ENCODE results near the gene TECPR2. TPM values are rescaled to one million over a fixed set of nuclear protein-coding genes. Genes with fewer than 3 reads are reported as not detected.
"Not testable (repeated sequence)": the region's sequence is repeated elsewhere in the genome, so short reads cannot be mapped to it uniquely, and the experiment has no call there.

The TECPR2 gene
- total RNA-seq, 2 experiments from 2014 or later, result 10.3 to 13.1 TPM

- H3K4me1 Mint-ChIP-seq; H3K9me3 Mint-ChIP-seq (ENCODE audit: low read depth); H3K36me3 Mint-ChIP-seq; H3K27ac Mint-ChIP-seq; DNase-seq; ATAC-seq; H3K4me3 Mint-ChIP-seq: not testable (repeated sequence)
- peaks cover 25% of the 10 kb centered on the region for H3K27me3 Mint-ChIP-seq
- CTCF ChIA-PET, result interaction anchor here (0.7 kb wide), 1 partner anchor 16 kb away, joined by 3 read pairs; no protein-coding TSS in a partner anchor
These were observed 178.3 kb downstream of the TECPR2 start for GRCh38 chr14:102541029-102541491.

- ATAC-seq (no peak), DNase-seq (no peak)
- no peaks in the 10 kb centered on the region for H3K9me3 Mint-ChIP-seq (ENCODE audit: low read depth)
- H3K27ac Mint-ChIP-seq, result no peak overlapping the region
- H3K27me3 Mint-ChIP-seq, result peaks cover 28% of the 10 kb centered on the region
- no peaks in the 10 kb centered on the region for H3K36me3 Mint-ChIP-seq
- CTCF ChIA-PET, result interaction anchor here (0.7 kb wide), 1 partner anchor 17 kb away, joined by 3 read pairs; no protein-coding TSS in a partner anchor
- peaks cover 3% of the 10 kb centered on the region for H3K4me1 Mint-ChIP-seq
- no peak overlapping the region for H3K4me3 Mint-ChIP-seq
These were observed 179.0 kb downstream of the TECPR2 start for GRCh38 chr14:102541771-102542170.

- Mint-ChIP-seq H3K9me3 (ENCODE audit: low read depth) (no peaks in the 10 kb centered on the region), H3K4me1 (peaks cover 3% of the 10 kb centered on the region), H3K36me3 (no peaks in the 10 kb centered on the region), H3K4me3 (no peak overlapping the region), H3K27me3 (peaks cover 41% of the 10 kb centered on the region), H3K27ac (no peak overlapping the region)
- DNase-seq, result no peak
- CTCF ChIA-PET, result interaction anchor here (1.0 kb wide), 1 partner anchor 20 kb away, joined by 4 read pairs; no protein-coding TSS in a partner anchor
- ATAC-seq, result no peak
These were observed 181.5 kb downstream of the TECPR2 start for GRCh38 chr14:102544046-102544746.

GRCh38 chr14:102544747-102545460, 182.2 kb downstream of the TECPR2 start:
- no peak overlapping the region for H3K27ac Mint-ChIP-seq
- no peaks in the 10 kb centered on the region for H3K9me3 Mint-ChIP-seq (ENCODE audit: low read depth)
- H3K4me3 Mint-ChIP-seq, result no peak overlapping the region
- H3K4me1 Mint-ChIP-seq, result peaks cover 3% of the 10 kb centered on the region
- DNase-seq (peak; percentile 49), ATAC-seq (peak; percentile 79)
- peaks cover 41% of the 10 kb centered on the region for H3K27me3 Mint-ChIP-seq
- CTCF ChIA-PET, result interaction anchor here (1.0 kb wide), 1 partner anchor 21 kb away, joined by 4 read pairs; no protein-coding TSS in a partner anchor
- H3K36me3 Mint-ChIP-seq, result no peaks in the 10 kb centered on the region

- Mint-ChIP-seq H3K36me3 (no peaks in the 10 kb centered on the region), H3K9me3 (ENCODE audit: low read depth) (no peaks in the 10 kb centered on the region), H3K4me1 (peaks cover 3% of the 10 kb centered on the region), H3K27me3 (peaks cover 41% of the 10 kb centered on the region), H3K27ac (no peak overlapping the region), H3K4me3 (no peak overlapping the region)
- DNase-seq (no peak), ATAC-seq (no peak)
- CTCF ChIA-PET, result no interaction called here
These were observed 182.9 kb downstream of the TECPR2 start for GRCh38 chr14:102545461-102546265.

- Mint-ChIP-seq H3K9me3 (ENCODE audit: low read depth) (no peaks in the 10 kb centered on the region), H3K4me3 (no peak overlapping the region), H3K27me3 (peaks cover 32% of the 10 kb centered on the region), H3K27ac (no peak overlapping the region), H3K4me1 (peaks cover 3% of the 10 kb centered on the region), H3K36me3 (no peaks in the 10 kb centered on the region)
- DNase-seq (no peak), ATAC-seq (no peak)
- CTCF ChIA-PET, result no interaction called here
These were observed 186.0 kb downstream of the TECPR2 start for GRCh38 chr14:102548616-102549240.

- H3K4me1 Mint-ChIP-seq; CTCF ChIA-PET; H3K27ac Mint-ChIP-seq; H3K36me3 Mint-ChIP-seq; ATAC-seq; H3K9me3 Mint-ChIP-seq (ENCODE audit: low read depth); DNase-seq; H3K4me3 Mint-ChIP-seq: not testable (repeated sequence)
- peaks cover 17% of the 10 kb centered on the region for H3K27me3 Mint-ChIP-seq
These were observed 188.2 kb downstream of the TECPR2 start for GRCh38 chr14:102550927-102551401.

Small RNA genes lying within 50 kb of the gene (microRNA-seq; reads per million reads assigned to microRNA genes)
- not detected for gene MIR4309

Other genes with a start within 250 kb of the TECPR2 start
- 10 to 100 TPM; 32.6 to 33.6 TPM for gene WDR20, start 223.0 kb upstream of the TECPR2 start, total RNA-seq
- 1 to 10 TPM; 3.2 to 3.6 TPM for gene MOK, start 57.8 kb upstream of the TECPR2 start, total RNA-seq
- 10 to 100 TPM; 11.9 to 13.5 TPM for gene ZNF839, start 43.2 kb upstream of the TECPR2 start, total RNA-seq
- 10 to 100 TPM; 34.1 to 38.9 TPM for gene CINP, start 51 bp upstream of the TECPR2 start, total RNA-seq
- gene ANKRD9, start 146.8 kb downstream of the TECPR2 start, total RNA-seq, result 10 to 100 TPM; 11.2 to 12.6 TPM
- 10 to 100 TPM; 18.3 to 19.4 TPM for gene RCOR1, start 229.7 kb downstream of the TECPR2 start, total RNA-seq